GM12878 (cell line): ENCODE results near the gene PTGDR2. TPM values are rescaled to one million over a fixed set of nuclear protein-coding genes. Genes with fewer than 3 reads are reported as not detected.

ENCODE experiments used
- BRCA1 ChIP-seq: IDR thresholded peaks from 2 replicates; pipeline ENCODE4 v1.6.1; 2011; ENCODE audit warnings: low read depth, low read length, improper control_type of control experiment
- FOS ChIP-seq: IDR thresholded peaks from 3 replicates; pipeline ENCODE4 v1.6.1; 2011; ENCODE audit warnings: borderline replicate concordance; ENCODE audit not compliant: insufficient read length; ENCODE audit errors: extremely low read depth
- HDGF ChIP-seq: fragments of 450-650 bp; IDR thresholded peaks from 2 replicates; pipeline ENCODE4 v1.6.1; 2016; ENCODE audit warnings: antibody characterized with exemption
- JUNB ChIP-seq: IDR thresholded peaks from 2 replicates; pipeline ENCODE4 v1.6.1; 2016; ENCODE audit warnings: antibody characterized with exemption, mild to moderate bottlenecking
- LARP7 ChIP-seq: fragments of 450-650 bp; IDR thresholded peaks from 2 replicates; pipeline ENCODE4 v1.6.1; 2017; ENCODE audit warnings: mild to moderate bottlenecking
- NRF1 ChIP-seq: conservative IDR thresholded peaks from 2 replicates; pipeline ENCODE4 v1.6.1; 2011; ENCODE audit warnings: mild to moderate bottlenecking, low read depth, low read length, improper control_type of control experiment
- TARDBP ChIP-seq: IDR thresholded peaks from 2 replicates; pipeline ENCODE4 v1.6.1; 2016; ENCODE audit warnings: borderline replicate concordance
- ZNF217 ChIP-seq: fragments of 450-650 bp; IDR thresholded peaks from 2 replicates; pipeline ENCODE4 v1.6.1; 2017; ENCODE audit warnings: antibody characterized with exemption, mild to moderate bottlenecking
- ZNF24 ChIP-seq: fragments of 450-650 bp; IDR thresholded peaks from 2 replicates; pipeline ENCODE4 v1.6.1; 2017; ENCODE audit warnings: antibody characterized with exemption, mild to moderate bottlenecking
- polyA plus RNA-seq, 11 experiments: library from polyadenylated mRNA; depleted of rRNA in 4 of 11; unstranded in 6 of 11; stranded (reverse) in 5 of 11; fragments of >200 nt; fragmentation: Nextera tagmentation in 4 of 11; fragmentation: Illumina TruSeq in 1 of 11; extraction: Ambion mirVana in 4 of 11; extraction: Trizol in 1 of 11; gene quantifications; 1 replicate in 1 of 11; 2 replicates in 10 of 11; pipeline versions ENCODE4 v1.2.1 to v1.2.3, GENCODE V29; 2011 to 2016; ENCODE audit warnings: inconsistent platforms in 2 of 11, missing spikeins in 2 of 11, low read depth in 1 of 11
- total RNA-seq, 4 experiments: library from RNA; depleted of rRNA in 3 of 4; stranded (reverse); fragments of >200 nt in 3 of 4; fragmentation: Illumina TruSeq in 1 of 4; extraction: Trizol in 1 of 4; gene quantifications; 2 replicates each; pipeline versions ENCODE4 v1.2.1 to v1.2.3, GENCODE V29; 2013 to 2021
- TF ChIP-seq, protein P1 (sequence below): fragments of 450-650 bp; formaldehyde crosslinking; IDR thresholded peaks from 2 replicates; pipeline ENCODE4 v1.5.0; 2022; ENCODE audit warnings: mild to moderate bottlenecking, missing genetic modification characterization
- TF ChIP-seq, protein P2 (sequence below): IDR thresholded peaks from 2 replicates; pipeline ENCODE4 v1.6.1; 2012; ENCODE audit warnings: low read length, inconsistent platforms

PTGDR2 gene
- total and polyA plus RNA-seq, 10 of the 15 experiments (the other 5 are each of a cell fraction or from before 2014, with no cell fraction given), result 0.01 to 0.28 (median 0.15) TPM; not detected in 6

DNA sequence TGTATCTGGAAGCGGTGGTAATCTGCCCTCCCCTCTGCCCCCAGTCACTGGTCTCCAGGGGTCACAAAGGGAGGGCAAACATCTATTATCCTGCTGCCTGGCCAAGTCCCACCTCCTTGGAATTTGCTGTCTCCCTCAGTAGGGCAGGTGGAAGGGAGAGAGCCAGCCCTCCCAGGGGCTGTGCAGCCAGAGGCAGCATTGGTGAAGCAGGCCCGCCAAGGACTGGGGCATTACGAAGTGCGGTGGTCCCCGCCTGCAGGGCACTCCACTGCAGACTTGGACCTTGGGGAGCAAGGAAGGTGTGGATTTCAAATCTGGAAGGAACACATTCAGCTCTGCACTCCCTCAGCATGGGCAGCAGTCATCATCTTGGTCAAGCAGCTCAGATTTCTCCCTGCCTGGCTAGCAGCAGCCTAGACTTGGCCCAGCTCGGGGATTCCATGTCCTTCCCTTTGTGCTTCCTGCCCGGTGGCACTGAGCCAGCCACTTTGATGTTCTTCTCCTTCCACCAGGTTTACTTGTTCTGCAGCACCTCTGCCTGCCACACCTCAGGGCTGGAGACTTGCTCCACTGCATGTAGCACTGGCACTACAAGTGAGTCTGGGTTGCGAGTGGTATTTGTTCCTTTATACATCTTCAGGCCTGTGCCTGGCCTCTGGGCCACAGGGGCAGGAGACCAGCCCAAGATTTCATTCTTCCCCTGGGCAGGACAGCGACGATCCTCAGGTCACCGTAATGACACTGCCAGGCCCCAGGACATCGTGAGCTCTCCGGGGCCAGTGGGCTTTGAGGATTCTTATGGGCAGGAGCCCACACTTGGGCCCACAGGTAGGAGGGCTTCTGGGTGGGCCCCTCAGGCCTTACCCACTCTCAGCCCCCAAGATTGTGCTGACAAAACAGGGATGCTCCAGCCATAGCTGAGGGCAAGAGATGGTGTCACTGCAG lies 18.9 kb upstream of the PTGDR2 start (continued):
- TF ChIP-seq, protein P1, sequence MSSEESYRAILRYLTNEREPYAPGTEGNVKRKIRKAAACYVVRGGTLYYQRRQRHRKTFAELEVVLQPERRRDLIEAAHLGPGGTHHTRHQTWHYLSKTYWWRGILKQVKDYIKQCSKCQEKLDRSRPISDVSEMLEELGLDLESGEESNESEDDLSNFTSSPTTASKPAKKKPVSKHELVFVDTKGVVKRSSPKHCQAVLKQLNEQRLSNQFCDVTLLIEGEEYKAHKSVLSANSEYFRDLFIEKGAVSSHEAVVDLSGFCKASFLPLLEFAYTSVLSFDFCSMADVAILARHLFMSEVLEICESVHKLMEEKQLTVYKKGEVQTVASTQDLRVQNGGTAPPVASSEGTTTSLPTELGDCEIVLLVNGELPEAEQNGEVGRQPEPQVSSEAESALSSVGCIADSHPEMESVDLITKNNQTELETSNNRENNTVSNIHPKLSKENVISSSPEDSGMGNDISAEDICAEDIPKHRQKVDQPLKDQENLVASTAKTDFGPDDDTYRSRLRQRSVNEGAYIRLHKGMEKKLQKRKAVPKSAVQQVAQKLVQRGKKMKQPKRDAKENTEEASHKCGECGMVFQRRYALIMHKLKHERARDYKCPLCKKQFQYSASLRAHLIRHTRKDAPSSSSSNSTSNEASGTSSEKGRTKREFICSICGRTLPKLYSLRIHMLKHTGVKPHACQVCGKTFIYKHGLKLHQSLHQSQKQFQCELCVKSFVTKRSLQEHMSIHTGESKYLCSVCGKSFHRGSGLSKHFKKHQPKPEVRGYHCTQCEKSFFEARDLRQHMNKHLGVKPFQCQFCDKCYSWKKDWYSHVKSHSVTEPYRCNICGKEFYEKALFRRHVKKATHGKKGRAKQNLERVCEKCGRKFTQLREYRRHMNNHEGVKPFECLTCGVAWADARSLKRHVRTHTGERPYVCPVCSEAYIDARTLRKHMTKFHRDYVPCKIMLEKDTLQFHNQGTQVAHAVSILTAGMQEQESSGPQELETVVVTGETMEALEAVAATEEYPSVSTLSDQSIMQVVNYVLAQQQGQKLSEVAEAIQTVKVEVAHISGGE, result no peak
- TF ChIP-seq LARP7, result no peak
- no peak for TF ChIP-seq ZNF24
- TF ChIP-seq JUNB, result no peak
- TF ChIP-seq ZNF217, result no peak
- TF ChIP-seq BRCA1, result no peak
- TF ChIP-seq, protein P2, sequence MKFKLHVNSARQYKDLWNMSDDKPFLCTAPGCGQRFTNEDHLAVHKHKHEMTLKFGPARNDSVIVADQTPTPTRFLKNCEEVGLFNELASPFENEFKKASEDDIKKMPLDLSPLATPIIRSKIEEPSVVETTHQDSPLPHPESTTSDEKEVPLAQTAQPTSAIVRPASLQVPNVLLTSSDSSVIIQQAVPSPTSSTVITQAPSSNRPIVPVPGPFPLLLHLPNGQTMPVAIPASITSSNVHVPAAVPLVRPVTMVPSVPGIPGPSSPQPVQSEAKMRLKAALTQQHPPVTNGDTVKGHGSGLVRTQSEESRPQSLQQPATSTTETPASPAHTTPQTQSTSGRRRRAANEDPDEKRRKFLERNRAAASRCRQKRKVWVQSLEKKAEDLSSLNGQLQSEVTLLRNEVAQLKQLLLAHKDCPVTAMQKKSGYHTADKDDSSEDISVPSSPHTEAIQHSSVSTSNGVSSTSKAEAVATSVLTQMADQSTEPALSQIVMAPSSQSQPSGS, result no peak
- no peak for TF ChIP-seq FOS
- no peak for TF ChIP-seq NRF1
- TF ChIP-seq TARDBP, result no peak
- no peak for TF ChIP-seq HDGF
